HUES6 (cell line): ENCODE results near the gene DPEP2NB.
A peak's percentile ranks its signal among the peaks of the same experiment; 100 is the strongest.

Source experiments
- H3K27ac ChIP-seq: 2 replicates; pipeline ENCODE4 v1.7.0; 2013; ENCODE audit warnings: low read depth, mild to moderate bottlenecking, low read length, inconsistent platforms
- H3K27me3 ChIP-seq: 2 replicates; pipeline ENCODE4 v1.6.1; 2013; ENCODE audit warnings: low read length; ENCODE audit not compliant: control insufficient read depth, insufficient read depth
- H3K36me3 ChIP-seq: 2 replicates; pipeline ENCODE4 v1.6.1; 2013; ENCODE audit warnings: low read length; ENCODE audit not compliant: control insufficient read depth, insufficient read depth
- H3K4me1 ChIP-seq: 2 replicates; pipeline ENCODE4 v1.6.1; 2013; ENCODE audit warnings: low read length; ENCODE audit not compliant: control insufficient read depth, insufficient read depth
- H3K4me3 ChIP-seq: 2 replicates; pipeline ENCODE4 v1.5.1; 2013; ENCODE audit warnings: low read depth, low read length
- H3K9ac ChIP-seq: one replicate; pipeline ENCODE4 v1.6.1; 2013; ENCODE audit warnings: mild to moderate bottlenecking, low read length
- H3K9me3 ChIP-seq: 2 replicates; pipeline ENCODE4 v1.6.1; 2013; ENCODE audit warnings: low read depth, low read length; ENCODE audit not compliant: control insufficient read depth, insufficient read depth

DPEP2NB gene

GRCh38 chr16:67967183-67967957 is 48.3 kb downstream of the DPEP2NB start:
- peak overlapping the region; percentile 91; the same call in 1 of the 2 replicates for H3K27ac ChIP-seq

DNA sequence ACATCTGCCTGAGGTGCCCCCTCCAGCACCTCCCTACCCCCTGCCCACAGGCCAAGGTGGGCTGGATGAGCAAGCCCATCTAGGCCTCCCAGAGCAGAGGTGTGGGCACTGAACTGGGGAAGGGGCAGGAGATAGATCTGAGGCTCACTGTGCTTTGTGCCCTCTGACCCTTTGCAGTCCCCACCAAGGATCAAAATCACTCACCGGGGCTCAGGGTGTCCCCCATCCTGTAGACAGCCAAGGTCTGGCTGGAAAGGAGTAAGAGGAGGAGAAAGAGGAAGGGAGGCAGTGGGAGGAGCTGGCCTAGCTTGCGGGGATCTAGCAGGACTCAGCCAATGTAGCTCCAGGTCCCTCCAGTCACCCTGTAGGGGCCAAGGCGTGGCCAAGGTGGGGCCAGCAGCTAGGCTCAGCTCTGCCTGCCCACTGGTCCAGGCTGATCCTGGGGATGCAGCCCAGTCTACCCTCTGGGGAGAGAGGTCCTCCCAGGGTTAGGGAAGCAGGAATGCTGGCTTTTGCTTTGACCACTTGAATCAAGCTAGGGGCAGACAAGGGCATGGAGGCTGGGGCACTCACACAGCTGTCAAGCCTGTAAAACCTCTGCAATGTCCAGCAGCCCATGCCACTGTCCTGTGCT is 49.0 kb downstream of the DPEP2NB start:
- H3K4me1 ChIP-seq: peaks cover 44% of the 10 kb centered on the region
- peak overlapping the region; percentile 60 for H3K27ac ChIP-seq

More at GRCh38 chr16:67967183-67967957, 48.3 kb downstream of the DPEP2NB start:
- peak overlapping the region; percentile 76 for H3K4me3 ChIP-seq
- no peaks in the 10 kb centered on the region for H3K9me3 ChIP-seq
- peak overlapping the region; percentile 93 for H3K9ac ChIP-seq
- H3K36me3 ChIP-seq: peaks cover 18% of the 10 kb centered on the region
- peaks cover 44% of the 10 kb centered on the region for H3K4me1 ChIP-seq
- H3K27me3 ChIP-seq: no peaks in the 10 kb centered on the region

GRCh38 chr16:67965668-67966548 is 49.8 kb downstream of the DPEP2NB start:
- H3K4me3 ChIP-seq: peak overlapping the region; percentile 76
- H3K27ac ChIP-seq: peak overlapping the region; percentile 60
- H3K4me1 ChIP-seq: peaks cover 44% of the 10 kb centered on the region
- no peaks in the 10 kb centered on the region for H3K9me3 ChIP-seq
- H3K9ac ChIP-seq: peak overlapping the region; percentile 74
- H3K36me3 ChIP-seq: peaks cover 33% of the 10 kb centered on the region
- no peaks in the 10 kb centered on the region for H3K27me3 ChIP-seq

More for the DNA sequence above, 49.0 kb downstream of the DPEP2NB start:
- H3K36me3 ChIP-seq: peaks cover 26% of the 10 kb centered on the region
- no peaks in the 10 kb centered on the region for H3K27me3 ChIP-seq
- no peaks in the 10 kb centered on the region for H3K9me3 ChIP-seq
- peak overlapping the region; percentile 76 for H3K4me3 ChIP-seq
- H3K9ac ChIP-seq: peak overlapping the region; percentile 93

- Histone ChIP-seq H3K27me3 (no peaks in the 10 kb centered on the region), H3K9ac (no peak overlapping the region), H3K4me3 (peak overlapping the region; percentile 47; the same call in 1 of the 2 replicates), H3K9me3 (no peaks in the 10 kb centered on the region), H3K4me1 (peaks cover 44% of the 10 kb centered on the region), H3K27ac (0 out of 2 replicates have a peak overlapping the region, but pooled peaks have one; percentile 18), H3K36me3 (peaks cover 46% of the 10 kb centered on the region)
Observed at GRCh38 chr16:67964477-67965131, 51.1 kb downstream of the DPEP2NB start.

DNA sequence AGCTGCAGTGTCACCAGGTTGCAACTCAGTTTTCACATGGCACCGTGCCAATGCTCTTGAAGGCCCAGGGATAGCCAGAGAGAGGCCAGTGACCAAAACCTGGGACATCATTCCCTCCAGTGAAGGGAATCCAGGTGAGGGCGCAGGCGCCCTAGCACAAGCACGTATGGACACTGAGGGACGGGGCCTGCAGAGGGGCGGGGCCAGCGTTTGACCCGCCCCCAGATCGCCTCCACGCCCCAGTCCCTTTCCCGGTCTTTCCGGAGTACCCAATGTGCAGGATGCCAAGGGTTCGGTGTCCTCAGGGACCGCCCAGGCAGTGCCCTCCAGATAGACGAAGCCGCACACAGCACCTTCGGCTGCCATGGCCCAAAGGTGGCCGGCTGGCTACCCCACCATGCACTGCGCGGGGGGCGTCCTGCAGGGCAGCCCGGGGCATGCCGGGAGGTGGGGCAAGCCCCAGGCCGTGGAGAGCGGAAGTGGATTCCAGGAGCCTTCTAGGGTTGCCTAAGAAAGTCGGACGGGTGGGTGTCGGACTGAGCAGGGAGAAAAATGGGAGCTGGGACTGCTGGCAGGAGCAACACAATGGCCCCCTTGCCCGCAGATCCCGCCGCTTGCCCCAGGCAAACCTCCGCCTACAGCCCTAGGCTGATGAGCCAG is 51.9 kb downstream of the DPEP2NB start:
- peaks cover 40% of the 10 kb centered on the region for H3K4me1 ChIP-seq
- peaks cover 54% of the 10 kb centered on the region for H3K36me3 ChIP-seq
- 0 out of 2 replicates have a peak overlapping the region, but pooled peaks have one; percentile 18 for H3K27ac ChIP-seq
- no peaks in the 10 kb centered on the region for H3K9me3 ChIP-seq
- peak overlapping the region; percentile 47 for H3K4me3 ChIP-seq
- no peaks in the 10 kb centered on the region for H3K27me3 ChIP-seq
- H3K9ac ChIP-seq: peak overlapping the region; percentile 25
